Fibroblast of gingiva (primary cell): ENCODE results near the gene TPI1.
A peak's percentile ranks its signal among the peaks of the same experiment; 100 is the strongest.
"Not testable (repeated sequence)": the region's sequence is repeated elsewhere in the genome, so short reads cannot be mapped to it uniquely, and the experiment has no call there.

ENCODE experiments used
- DNase-seq: peaks from one replicate; pipeline ENCODE4 v3.0.0-alpha.2; 2011; ENCODE audit warnings: low read depth

The TPI1 gene

DNA sequence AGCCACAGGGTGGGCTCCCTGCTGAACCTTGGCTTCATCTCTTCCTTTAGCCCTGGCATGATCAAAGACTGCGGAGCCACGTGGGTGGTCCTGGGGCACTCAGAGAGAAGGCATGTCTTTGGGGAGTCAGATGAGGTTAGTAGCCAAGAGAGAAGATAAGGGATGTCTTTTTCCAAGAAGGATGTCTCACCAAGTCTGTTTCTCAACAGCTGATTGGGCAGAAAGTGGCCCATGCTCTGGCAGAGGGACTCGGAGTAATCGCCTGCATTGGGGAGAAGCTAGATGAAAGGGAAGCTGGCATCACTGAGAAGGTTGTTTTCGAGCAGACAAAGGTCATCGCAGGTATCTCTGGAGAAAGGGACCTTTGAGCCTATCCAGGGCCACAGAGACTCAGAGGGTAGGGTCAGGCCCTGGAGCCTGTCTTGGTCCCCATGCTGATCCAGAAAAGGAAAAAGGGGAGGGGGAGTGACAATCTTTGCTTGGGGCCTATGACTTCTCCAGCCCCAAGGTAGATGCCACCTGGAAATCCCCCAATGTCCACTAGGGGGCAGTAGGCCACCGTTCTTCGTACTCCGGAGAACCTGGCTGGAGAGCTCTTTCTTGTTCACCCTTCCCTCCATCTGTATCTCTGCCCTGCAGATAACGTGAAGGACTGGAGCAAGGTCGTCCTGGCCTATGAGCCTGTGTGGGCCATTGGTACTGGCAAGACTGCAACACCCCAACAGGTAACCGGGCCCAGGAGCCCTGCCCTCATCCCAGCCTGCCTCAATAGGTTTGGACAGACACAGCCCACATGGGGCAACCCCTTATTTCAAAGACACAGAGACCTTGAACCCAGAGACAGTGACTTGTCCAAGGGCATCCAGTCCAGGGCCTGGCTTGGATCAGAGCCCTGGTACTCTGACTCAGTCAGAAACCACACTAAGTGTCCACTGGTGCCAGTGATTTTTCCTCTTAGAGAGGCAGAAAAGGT, 2.0 kb downstream of the TPI1 start:
- DNase-seq: peak; percentile 56

DNA sequence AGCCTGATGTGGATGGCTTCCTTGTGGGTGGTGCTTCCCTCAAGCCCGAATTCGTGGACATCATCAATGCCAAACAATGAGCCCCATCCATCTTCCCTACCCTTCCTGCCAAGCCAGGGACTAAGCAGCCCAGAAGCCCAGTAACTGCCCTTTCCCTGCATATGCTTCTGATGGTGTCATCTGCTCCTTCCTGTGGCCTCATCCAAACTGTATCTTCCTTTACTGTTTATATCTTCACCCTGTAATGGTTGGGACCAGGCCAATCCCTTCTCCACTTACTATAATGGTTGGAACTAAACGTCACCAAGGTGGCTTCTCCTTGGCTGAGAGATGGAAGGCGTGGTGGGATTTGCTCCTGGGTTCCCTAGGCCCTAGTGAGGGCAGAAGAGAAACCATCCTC, 3.0 kb downstream of the TPI1 start:
- peak; percentile 28 for DNase-seq

DNA sequence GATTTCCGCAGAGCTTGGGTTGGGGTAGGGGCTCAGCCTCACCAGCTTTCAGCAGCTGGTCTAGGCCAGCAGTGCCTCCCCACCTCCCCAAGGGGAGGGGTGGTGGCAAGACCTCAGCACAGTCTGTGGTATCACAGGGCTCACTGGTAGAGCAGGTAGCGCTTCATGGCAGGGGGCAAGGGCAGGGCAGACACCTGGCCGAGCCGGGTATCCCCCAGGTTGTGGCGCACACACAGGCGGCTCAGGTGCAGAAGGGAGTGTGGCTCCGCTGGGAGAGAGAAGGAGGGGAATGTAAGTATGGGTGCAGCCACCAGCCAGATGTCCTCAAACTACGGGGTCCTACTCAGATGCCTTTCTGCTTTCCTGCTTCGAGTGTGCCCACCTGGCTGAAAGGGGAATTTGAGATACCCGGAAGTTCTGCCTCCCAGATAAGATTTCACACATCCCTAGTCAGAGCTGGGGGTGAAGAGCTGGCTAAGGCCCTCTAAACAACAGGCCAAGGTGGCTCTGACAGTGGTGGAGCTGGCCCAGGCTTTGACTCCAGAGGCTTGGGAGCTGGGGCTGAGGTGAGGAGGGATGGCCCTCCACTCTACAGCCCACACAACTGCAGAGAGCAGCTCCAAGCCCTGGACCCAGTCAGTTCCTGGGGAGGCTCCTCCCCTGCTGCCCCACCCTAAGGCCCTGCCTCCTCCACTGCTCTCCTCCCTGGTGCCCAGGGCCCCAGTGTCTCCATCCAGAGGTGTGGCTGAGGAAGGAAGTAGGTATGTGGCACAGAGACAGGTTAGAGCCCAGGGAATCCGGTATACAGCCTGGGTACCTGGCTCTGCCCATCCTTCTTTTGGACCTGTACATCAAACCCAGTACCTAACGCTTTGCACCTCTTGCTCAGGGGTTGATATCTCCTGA, 4.0 kb downstream of the TPI1 start:
- no peak for DNase-seq

DNA sequence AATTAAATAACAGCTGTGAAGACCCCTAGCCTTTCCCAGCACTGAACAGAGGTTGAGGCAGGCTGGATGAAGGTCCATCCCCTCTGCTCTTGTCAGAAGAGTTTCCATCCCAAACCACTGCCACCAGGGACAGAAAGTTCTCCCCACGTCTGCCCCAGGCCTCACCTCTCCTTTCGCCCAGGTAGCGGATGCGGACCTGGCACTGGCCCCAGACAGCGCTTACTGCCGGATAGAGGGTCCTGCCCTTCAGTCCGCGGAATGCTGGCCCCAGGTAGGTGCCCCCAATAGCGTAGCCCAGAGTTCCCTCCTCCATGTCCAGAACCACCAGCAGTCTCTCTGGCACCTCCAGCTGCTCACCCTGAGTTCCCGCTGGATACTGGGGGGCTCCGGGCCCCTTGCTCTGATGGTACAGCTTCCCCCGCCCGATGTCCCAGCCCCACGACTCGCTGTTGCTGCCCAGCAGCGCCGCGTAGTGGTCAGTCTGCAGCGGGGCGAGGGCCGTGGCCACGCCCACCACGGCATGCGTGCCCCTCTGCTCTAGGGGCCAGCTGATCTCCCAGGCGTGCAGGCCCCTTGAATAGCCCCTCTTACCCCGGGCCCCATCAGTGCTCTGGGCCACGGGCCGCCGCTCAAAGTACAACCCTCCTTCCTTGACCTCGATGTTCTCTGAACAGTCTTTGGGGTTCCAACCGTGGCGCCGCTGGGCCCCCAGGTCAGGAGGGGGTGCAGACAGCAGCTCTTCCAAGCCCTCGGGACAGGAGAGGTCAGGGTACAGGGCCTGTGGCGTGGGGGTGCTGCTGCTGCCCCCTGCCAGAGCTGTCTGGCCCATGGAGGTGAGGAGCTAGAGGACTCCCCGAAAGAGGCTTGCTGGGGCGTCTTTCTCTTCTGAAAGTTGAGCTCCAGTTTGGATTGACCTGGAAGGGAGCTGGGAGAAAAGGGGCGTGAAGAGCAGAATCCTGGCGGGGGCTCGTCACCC, 5.0 kb downstream of the TPI1 start:
- peak; percentile 58 for DNase-seq

DNA sequence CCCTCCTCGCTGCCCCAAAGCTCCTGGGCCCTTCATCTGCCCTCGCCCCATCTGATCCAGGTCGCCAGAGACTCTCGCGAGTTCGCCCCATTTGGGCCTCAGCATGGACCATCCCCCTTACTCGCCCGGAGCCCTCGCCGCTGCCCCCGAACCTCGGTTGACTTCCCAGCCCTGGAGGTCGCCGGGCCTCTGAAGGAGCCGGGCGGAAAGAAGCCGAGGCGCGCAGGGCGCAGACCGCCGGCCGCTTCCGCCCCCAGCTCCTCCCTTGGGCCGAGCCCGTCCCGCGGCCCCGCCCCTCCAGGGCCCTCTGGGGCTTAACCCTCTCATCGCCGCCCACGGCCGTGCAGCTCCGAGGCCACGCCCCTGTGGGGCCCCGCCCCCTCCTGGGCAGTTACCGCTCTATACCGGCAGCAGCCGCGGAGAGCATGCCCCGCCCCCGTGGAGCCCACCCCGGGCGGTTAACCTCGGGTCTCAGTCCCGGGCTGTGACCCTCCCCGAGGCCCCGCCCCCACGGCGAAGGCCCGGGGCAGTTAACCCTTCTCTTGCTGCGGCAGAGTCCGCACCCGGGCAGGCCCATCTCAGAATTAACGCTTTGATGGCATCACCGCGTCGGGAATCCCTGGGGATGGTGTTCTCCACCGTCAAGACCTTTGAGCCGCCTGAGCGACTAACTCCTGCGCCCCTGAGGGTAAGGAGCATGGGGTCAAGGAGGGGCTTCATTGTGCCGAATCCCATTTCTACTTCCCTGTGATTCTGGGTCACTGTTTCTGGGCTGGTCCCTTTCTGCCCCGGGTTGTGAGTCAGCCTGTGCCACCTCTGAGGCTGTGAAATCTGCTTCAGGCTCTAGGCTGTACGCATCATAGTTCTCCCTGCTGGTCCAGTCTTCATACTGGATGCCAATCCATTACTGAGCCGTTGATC, 6.0 kb downstream of the TPI1 start, which contains the start of gene SPSB2:
Gene SPSB2, minus strand, starts transcription at position 210 of the 921 bp plus-strand sequence. CDS start 402 bp downstream, outside the sequence.
- DNase-seq: peak; percentile 95

DNA sequence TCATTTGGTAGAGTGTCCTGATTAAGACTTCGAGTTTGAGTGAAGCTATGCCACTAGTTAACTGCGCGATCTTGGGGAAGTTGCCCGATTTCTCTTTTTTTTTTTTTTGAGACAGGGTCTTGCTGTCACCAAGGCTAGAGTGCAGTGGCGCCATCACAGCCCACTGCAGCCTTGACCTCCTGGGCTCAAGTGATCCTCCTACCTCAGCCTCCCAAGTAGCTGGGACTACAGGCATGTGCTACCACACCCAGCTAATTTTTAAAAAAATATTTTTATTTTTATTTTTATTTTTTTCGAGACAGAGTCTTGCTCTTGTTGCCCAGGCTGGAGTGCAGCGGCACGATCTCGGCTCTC, 6.7 kb downstream of the TPI1 start:
- DNase-seq: not testable (repeated sequence)

DNA sequence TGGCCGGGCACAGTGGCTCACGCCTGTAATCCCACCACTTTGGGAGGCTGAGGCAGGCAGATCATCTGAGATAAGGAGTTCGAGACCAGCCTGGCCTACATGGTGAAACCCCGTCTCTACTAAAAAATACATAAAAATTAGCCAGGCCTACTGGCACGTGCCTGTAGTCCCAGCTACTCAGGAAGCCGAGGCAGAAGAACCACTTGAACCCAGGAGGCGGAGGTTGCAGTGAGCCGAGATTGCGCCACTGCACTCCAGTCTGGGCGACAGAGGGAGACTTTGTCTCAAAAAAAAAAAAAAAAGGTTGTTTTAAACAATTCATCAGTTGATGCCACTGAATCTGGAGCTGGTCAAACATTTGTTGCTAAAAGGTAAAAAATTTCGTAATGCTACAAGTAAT, 12.5 kb downstream of the TPI1 start:
- DNase-seq: not testable (repeated sequence)

DNA sequence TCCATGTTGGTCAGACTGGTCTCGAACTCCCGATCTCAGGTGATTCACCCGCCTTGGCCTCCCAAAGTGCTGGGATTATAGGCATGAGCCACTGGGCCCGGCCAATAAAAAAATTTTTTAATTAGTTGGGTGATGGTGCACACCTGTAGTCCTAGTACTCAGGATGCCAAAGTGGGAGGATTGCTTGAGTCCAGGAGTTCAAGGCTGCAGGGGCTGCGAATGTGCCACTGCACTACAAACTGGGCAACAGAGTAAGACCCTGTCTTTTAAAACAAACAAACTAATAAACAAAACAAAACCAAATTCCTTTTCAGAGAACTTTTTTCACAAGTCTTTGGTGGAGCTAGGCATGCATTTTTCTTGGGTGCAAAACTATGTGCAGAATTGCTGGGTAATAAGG, 15.9 kb downstream of the TPI1 start:
- DNase-seq: no peak

DNA sequence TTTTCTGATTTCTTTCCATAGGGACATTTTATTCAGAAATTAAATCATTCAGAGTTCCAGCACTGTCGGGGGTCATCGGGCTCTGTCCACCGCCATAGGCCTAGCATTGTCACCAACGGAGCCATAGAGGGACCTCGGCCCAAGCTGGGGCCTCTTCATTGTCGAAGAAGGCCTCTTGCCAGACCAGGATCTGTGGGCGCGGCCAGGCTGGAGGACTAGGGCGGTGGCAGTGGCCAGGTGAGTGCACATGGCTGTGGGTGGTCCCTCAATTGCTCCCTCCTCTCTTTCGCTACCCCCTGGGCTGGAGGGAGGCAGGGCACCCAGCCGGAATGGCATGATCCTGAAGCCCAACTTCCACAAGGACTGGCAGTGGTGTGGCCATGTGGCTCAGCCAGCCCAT, 16.4 kb downstream of the TPI1 start:
- DNase-seq: no peak

DNA sequence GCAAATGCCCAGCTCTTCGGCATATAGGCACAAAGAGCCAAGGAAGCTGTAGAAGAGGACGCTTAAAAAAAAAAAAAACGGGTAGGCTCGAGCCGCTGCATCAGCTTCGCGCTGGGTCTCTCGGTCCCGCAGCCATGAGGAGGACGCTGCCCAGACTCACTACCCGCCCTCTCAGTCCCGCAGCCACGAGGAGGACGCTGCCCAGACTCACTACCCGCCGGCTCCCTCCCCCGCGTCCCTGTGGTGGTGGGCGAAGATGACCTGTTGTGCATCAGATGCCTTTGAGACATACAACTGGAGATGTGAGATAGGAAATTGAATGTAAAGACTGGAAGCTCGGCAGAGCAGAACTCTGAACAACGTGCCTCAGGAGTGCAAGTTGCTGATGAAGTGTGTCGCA, 17.2 kb downstream of the TPI1 start:
- DNase-seq: no peak

DNA sequence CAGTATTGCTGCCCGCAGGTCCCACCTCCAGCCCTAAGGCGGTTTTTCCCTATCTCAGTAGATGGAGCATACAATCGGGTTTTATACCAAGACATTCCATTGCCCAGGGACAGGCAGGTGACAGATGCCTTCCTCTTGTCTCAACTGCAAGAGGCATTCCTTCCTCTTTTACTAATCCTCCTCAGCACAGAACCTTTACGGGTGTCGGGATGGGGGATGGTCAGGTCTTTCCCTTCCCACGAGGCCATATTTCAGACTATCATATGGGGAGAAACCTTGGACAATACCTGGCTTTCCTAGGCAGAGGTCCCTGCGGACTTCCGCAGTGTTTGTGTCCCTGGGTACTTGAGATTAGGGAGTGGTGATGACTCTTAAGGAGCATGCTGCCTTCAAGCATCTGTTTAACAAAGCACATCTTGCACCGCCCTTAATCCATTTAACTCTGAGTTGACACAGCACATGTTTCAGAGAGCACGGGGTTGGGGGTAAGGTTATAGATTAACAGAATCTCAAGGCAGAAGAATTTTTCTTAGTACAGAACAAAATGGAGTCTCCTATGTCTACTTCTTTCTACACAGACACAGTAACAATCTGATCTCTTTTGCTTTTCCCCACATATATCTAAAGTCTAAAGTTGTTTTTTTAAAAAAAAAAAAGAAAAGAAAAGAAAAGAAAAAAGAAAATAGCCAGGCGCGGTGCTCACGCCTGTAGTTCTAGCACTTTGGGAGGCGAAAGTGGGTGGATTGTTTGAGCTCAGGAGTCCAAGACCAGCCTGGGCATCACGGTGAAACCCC, 19.1 kb downstream of the TPI1 start:
- not testable (repeated sequence) for DNase-seq

DNA sequence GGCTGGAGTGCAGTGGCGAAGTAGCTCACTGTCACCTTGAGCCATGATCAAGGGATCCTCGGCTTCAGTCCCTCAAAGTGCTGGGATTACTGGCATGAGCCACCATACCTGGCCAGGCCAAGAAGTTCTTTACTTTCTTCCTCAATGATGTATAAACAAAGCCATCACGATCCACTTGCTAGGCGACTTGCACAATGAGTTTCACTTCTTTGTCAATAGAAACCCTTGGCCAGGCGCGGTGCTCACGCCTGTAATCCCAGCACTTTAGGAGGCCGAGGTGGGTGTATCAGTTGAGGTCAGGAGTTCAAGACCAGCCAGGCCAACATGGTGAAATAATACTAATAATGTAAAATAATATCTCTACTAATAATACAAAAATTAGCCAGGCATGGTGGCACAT, 20.1 kb downstream of the TPI1 start:
- no peak for DNase-seq

DNA sequence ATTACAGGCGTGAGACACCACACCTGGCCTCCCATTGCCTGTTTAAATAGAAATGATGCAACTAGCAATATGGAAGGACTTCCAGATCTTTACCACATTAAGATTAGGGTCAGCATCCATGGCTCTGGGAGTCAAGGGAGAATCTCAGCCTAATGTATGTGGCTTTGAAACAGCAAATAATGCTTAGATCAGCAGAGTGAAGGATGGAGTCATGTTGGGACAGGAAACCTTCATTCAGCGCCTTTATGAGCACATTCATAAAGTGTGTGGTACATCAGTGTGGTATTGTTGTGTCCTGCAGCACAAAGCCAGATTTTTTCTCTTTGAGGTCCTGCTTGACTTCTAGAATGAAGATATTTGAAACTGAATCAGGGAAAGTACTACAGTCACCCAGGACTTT, 21.0 kb downstream of the TPI1 start:
- DNase-seq: no peak

DNA sequence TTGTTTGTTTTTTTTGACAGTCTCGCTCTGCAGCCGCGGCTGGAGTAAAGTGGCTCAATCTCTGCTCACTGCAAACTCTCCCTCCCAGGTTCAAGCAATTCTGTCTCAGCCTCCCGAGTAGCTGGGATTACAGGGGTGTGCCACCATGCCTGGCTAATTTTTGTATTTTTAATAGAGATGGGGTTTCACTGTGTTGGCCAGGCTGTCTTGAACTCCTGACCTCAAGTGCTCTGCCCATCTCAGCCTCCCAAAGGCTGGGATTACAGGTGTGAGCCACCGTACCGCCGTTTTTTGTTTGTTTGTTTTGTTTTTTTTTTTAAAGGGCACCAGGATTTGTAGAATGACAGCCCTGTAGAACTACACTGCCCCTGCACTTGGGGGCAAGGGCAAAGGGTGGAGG, 21.5 kb downstream of the TPI1 start:
- not testable (repeated sequence) for DNase-seq

DNA sequence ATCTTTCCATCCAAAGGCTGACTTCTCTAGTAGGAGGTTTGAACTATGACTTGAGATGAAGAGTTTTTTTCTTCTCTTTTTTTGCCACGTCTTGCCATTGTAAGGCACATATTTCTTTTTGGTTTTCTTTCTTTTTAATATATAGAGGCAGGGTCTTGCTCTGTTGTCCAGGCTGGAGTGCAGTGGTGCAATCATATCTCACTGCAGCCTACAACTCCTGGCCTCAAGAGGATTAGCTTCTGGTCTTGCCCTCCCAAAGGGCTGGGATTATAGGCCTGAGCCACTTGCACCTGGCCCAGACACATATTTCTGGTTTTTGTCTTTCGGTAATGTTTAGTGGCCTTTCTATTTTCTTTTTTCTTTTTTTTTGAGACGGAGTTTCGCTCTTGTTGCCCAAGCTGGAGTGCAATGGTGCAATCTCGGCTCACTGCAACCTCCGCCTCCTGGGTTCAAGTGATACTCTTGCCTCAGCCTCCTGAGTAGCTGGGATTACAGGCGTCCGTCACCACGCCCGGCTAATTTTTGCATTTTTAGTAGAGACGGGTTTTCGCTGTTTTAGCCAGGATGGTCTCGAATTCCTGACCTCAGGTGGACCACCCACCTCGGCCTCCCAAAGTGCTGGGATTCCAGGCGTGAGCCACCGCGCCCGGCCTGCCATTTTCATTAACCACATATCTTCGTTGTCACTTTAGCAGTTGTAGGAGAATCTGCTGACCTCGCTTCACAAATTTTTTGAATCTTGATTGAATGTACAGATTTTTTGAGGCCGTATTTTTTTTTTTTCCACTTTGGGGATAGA, 22.6 kb downstream of the TPI1 start:
- DNase-seq: not testable (repeated sequence)

DNA sequence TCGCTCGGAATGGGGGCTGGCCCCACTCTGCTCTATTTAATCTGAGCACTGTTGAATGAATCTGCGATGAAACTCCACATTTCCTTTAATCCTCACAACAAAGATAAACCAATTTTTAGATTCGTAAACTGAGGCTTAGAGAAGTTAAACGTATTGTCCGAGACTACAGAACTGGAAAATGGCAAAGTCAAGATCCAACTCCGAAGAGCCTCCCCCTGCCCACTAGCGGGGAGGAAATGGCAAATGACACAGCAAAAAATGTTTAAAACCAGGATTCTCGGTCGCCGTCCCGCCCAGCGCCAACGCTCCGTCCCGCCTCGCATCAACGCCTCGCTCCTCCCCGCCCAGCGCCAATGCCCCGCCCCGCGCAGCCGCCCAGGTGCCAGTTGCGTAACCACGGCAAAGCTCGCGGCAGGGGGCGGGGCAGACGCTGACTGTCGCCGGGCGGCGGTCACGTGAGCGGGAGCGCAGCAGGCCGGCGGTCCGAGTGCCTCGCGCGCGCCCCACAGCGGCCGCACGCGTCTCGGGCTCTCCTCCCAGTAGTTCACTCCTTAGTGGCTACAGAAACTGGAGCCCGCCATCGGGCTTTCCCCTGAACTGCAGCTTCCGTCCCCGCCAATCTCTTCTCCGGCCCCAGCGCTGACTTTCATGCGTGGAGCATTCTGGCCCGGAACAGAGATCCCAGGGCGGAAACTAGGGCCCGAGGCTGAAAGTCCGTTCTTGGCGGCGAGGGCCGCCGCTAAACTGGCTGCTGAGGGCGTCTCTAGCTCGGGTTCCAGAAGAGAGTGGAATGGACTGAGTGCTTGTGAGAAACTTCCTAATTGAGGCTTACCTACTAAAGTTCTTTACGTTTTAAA, 23.7 kb downstream of the TPI1 start:
- DNase-seq: peak; percentile 96

DNA sequence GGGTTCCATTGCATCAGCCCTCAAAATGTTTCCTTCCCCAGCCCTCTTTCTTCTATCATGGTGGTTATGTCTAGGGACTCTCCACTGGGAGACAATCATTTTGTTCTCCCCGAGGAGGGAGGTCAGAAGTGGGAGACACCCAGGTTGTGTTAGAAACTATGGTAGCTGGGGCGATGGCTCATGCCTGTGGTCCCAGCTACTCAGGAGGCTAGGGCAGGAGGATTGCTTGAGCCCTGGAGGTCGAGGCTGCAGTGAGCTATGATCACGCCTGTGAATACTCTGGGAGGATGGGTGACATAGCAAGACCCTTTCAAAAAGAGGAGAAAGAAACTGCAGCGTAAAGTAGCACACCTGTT, 24.3 kb downstream of the TPI1 start:
- no peak for DNase-seq

DNA sequence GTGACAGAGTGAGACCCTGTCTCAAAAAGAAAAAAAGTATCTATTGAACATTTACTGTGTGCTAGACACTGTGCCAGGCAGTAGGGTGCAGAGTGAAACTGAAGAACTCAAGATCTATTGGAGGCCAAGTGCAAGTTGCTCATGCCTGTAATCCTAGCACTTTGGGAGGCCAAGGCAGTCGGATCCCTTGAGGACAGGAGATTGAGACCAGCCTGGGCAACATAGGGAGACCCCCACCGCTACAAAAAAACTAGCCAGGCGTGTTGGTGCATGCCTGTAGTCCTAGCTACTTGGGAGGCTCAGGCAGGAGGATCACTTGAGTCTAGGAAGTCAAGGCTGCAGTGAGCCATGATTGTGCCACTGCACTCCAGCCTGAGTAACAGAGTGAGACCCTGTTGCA, 25.4 kb downstream of the TPI1 start:
- DNase-seq: not testable (repeated sequence)
